Fibroblast of villous mesenchyme (primary cell): ENCODE data around the gene MIOX. TPM values are rescaled to one million over a fixed set of nuclear protein-coding genes. Genes with fewer than 3 reads are reported as not detected.

ENCODE experiments used
- DNase-seq: peaks from one replicate; pipeline ENCODE4 v3.0.0-alpha.2; 2010; ENCODE audit warnings: low read depth
- H3K4me3 ChIP-seq: 2 replicates; pipeline ENCODE4 v1.5.1; 2011; ENCODE audit warnings: low read depth, mild to moderate bottlenecking, low read length
- total RNA-seq: library from RNA; depleted of rRNA; stranded (reverse); fragments of >200 nt; gene quantifications from 2 replicates; pipeline ENCODE4 v1.2.3, GENCODE V29; 2012
- TF ChIP-seq, protein P1 (sequence below): IDR thresholded peaks from 2 replicates; pipeline ENCODE4 v1.5.1; 2012; ENCODE audit warnings: low read depth, mild to moderate bottlenecking, low read length; ENCODE audit not compliant: insufficient read depth

The MIOX gene
- total RNA-seq, 1 donor = not detected

DNA sequence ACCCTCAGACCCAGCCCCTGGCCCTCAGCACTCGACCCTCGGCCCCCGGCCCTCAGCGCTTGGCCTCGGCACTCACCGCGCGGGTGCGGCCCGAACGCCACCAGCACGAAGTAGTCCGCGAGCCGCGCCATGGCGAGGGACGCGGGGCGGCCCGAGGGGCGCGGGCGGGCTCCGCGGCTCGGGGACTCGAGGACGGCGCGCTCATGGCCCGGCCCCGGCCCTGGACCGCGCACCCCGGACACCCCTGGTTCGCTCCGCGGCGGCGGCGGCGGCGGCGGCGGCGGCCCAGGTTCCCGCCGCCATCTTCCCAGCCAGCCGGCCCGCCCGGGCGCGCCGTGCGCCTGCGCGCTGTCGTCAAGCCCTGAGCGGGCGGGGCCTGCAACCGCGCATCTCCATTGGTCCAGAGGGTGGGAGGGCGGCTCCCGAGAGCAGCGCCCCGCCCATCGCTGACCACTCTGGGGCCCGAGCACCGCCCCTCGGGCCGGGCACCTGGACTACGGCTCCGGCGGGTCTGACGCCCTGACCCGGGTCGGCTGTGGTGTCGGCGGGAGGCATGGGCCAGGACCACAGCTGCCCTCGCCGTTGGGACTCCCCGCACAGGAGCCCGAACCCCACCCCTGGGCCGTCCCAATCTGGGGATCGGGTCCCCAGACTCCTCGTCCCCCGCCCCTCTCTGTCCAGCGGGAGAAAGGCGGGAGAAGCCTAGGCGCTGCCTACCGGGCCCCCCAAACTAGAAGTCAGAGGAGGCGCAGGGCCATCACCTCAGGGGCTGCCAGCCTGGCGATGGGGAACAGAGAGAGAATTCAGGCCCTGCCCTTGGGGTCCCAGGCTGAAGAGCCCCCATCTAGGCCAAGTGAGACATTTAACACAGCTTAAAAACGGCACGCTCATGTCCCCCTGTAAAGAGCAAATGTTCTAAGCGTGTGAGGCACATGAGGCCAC, 11.7 kb upstream of the MIOX start, which contains the start of gene SBF1:
TSS of gene SBF1 (minus strand) at position 326 of the 942 bp plus-strand sequence. CDS start at position 131, 195 bp downstream.
- TF ChIP-seq, protein P1, sequence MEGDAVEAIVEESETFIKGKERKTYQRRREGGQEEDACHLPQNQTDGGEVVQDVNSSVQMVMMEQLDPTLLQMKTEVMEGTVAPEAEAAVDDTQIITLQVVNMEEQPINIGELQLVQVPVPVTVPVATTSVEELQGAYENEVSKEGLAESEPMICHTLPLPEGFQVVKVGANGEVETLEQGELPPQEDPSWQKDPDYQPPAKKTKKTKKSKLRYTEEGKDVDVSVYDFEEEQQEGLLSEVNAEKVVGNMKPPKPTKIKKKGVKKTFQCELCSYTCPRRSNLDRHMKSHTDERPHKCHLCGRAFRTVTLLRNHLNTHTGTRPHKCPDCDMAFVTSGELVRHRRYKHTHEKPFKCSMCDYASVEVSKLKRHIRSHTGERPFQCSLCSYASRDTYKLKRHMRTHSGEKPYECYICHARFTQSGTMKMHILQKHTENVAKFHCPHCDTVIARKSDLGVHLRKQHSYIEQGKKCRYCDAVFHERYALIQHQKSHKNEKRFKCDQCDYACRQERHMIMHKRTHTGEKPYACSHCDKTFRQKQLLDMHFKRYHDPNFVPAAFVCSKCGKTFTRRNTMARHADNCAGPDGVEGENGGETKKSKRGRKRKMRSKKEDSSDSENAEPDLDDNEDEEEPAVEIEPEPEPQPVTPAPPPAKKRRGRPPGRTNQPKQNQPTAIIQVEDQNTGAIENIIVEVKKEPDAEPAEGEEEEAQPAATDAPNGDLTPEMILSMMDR = no peak
- DNase-seq = peak; percentile 88
- H3K4me3 ChIP-seq = peak within 1 kb of the TSS; percentile 65

DNA sequence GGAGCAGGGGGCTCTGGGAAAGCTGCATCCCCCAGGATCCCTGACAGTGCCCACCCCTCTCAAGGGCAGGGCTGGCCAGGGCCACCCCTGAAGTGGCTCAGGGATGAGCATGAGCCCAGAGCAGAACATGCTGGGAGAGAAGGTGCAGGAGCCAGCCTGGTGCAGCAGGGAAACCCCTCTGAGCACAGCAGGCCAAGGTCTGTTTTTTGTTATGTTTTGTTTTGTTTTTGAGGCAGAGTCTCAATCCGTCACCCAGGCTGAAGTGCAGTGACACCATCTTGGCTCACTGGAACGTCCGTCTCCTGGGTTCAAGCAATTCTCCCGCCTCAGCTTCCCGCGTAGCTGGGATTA, 11.0 kb upstream of the MIOX start:
- no peak for DNase-seq
- TF ChIP-seq, protein P1 = no peak
- H3K4me3 ChIP-seq = no peak overlapping the region

DNA sequence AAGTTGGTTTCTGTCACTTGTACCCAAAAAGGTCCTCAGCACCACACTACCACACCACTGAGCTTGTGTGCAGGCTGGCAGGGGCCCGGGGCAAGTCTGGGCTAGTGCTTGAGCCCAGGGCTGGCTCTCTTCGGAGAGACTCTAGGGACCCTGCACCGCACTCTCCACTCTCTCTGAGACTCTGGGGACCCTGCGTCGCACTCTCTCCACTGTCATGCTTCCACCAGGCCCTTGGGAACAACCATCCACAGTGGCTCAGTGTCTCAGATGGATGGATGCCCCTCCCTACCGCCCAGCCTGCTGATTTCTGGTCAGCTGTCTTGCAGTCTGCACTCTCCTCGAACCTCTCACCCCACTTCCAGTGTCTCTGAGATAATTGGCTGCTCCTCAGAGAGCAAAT, 9.8 kb upstream of the MIOX start:
- no peak for DNase-seq
- TF ChIP-seq, protein P1 = no peak
- H3K4me3 ChIP-seq = no peak overlapping the region

DNA sequence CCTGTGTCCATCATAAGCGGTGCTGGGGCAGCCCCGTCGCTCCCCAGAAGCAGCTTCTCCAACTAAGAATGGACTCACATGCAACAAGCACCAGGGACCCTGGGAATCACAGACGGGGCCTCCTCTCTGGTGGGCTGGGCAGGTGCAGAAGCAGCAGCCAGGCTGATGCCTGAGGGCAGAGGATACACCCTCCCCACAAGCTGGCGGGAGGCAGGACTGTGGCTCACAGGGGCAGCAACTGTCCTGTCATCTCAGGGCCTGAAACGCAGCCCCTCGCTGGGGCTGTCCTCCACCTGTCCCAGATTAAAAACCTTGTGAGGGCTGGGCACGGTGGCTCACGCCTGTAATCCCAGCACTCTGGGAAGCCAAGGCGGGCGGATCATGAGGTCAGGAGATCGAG, 8.7 kb upstream of the MIOX start:
- no peak overlapping the region for H3K4me3 ChIP-seq
- no peak for DNase-seq
- TF ChIP-seq, protein P1 = no peak

DNA sequence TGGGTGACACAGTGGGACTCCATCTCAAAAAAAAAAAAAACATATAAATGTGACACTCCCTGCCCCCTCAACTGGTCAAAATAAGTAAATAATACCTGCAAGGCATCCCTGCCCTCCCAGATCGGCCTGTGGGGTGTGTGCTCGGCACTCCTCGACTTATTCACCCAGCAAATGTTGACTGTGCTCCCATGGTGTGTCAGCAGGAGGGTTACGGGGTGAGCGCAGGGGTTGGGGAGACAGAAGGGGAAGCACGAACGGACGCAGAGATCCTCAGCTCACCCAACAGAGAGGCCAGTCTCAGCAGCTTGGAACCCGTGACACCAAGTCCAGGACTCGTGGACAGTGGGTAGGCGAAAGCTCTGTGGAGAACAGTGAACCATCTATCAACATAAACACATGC, 6.9 kb upstream of the MIOX start:
- H3K4me3 ChIP-seq = no peak overlapping the region
- no peak for DNase-seq
- TF ChIP-seq, protein P1 = no peak

DNA sequence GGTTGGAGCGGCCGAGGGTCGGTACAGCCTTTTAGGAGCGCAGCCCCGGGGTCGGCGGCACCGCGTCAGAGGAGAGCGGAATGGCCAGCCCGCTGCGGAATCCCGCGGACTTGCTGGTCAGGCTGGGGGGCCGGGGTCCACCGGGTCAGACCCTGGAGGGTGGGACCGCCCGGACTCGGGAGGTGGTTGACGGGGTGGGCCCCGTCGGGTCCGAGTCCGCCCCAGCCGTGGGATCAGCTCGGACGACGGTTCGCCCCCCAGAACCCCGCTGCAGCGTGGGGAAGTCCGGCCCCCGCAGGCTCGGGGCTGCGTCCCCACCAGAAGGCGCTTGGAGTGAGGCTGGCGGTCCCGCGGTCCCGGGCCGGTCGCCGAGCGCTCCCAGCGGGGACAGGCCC, 5.6 kb upstream of the MIOX start:
- peak overlapping the region; percentile 81 for H3K4me3 ChIP-seq
- TF ChIP-seq, protein P1 = no peak
- DNase-seq = no peak
